ENCODE data around the gene AOC2.
A peak's percentile ranks its signal among the peaks of the same experiment; 100 is the strongest.

DNA sequence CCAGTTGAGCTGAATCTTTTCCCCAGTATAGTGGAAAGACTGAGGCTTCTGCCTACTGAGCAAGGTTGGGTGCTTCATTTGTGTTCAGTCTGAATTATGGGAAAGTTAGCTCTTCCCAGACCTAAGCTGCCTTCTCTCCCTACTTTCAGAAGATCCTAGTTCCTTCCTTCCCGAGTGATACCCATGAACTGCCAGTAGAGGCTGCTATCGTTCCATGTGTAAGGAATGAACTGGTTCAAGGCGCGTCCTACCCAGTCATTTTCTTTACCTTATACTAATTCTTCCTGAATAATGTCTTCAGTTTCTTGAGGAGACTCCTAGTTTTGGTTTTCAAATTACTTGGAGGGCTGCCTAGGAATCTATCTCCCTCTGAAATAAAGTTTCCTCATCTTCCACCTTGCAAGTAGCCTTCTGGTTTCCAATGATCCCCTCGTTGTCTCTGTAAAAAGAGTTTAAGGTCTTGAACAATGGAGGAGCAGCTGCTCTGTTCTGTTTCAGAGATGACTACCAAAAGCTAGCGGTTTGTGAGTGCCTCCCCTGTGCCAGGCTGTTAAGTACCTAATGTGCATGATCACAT, 934 bp upstream of the AOC2 start:
- peak; percentile 100 for TF ChIP-seq CTCF (conservative IDR thresholded peaks at IDR 0.05 in 1 of 2, IDR thresholded peaks at IDR 0.05 in 1 of 2; ENCODE audit: low read depth in 1 of 2, low read length in 2 of 2)
- TF ChIP-seq EZH2 (IDR thresholded peaks at IDR 0.05; ENCODE audit: low read length, missing control alignments): no peak

All from fibroblast of lung (primary cell).